Prostate gland (tissue), 2 donors: ENCODE results near the gene KSR2. TPM values are rescaled to one million over a fixed set of nuclear protein-coding genes. Genes with fewer than 3 reads are reported as not detected.
"Not testable (repeated sequence)": the region's sequence is repeated elsewhere in the genome, so short reads cannot be mapped to it uniquely, and the experiment has no call there.

Experiments used
- DNase-seq: peaks from one replicate; pipeline ENCODE4 v3.0.0-alpha.2; 2019; ENCODE audit warnings: low spot score
- H3K27ac ChIP-seq, 2 donors: fragments of 200-600 bp; sonication (generic); 2 replicates each; pipeline ENCODE4 v1.5.1; 2017 to 2019
- H3K27me3 ChIP-seq: fragments of 200-600 bp; sonication (generic); replicated peaks from 2 replicates; pipeline ENCODE4 v1.5.1; 2019; ENCODE audit not compliant: insufficient read depth
- H3K36me3 ChIP-seq, 2 donors: fragments of 200-600 bp; sonication (generic); 1 replicate in 1 of 2; 2 replicates in 1 of 2; pipeline versions ENCODE4 v1.5.1 to v1.8.1; 2017 to 2019
- H3K4me1 ChIP-seq: fragments of 200-600 bp; sonication (generic); replicated peaks from 2 replicates; pipeline ENCODE4 v1.5.1; 2019
- H3K4me3 ChIP-seq, 2 donors: fragments of 200-600 bp; sonication (generic); 2 replicates each; pipeline ENCODE4 v1.5.1; 2017 to 2019
- H3K9me3 ChIP-seq: fragments of 200-600 bp; sonication (generic); 2 replicates; pipeline ENCODE4 v1.5.1; 2017
- POLR2A ChIP-seq: fragments of 450-650 bp; IDR thresholded peaks from one replicate; pipeline ENCODE4 v1.6.1; 2016; ENCODE audit warnings: antibody characterized with exemption, mild to moderate bottlenecking
- POLR2AphosphoS5 ChIP-seq: sonication (generic); formaldehyde crosslinking; IDR thresholded peaks from one replicate; pipeline ENCODE4 v1.6.1; 2017; ENCODE audit warnings: antibody characterized with exemption
- WGBS: methylation state at CpG from one replicate; pipeline ENCODE4 v1.1.5; 2018; 5-methylcytosine and 5-hydroxymethylcytosine counted together
- intact Hi-C: fragments of 100-400 bp; cut with DNase I; formaldehyde crosslinking; loops from one replicate; pipeline ENCODE4 v1.14.2; 2022
- total RNA-seq, 2 donors: library from RNA; depleted of rRNA; stranded (reverse); fragments of >200 nt; gene quantifications; one replicate each; pipeline ENCODE4 v1.1.0, GENCODE V29; 2016
- TF ChIP-seq, protein P1 (sequence below), 4 experiments: fragments of 200-600 bp in 2 of 4; fragments of 450-650 bp in 2 of 4; sonication (generic) in 2 of 4; IDR thresholded peaks; 1 replicate in 3 of 4; 2 replicates in 1 of 4; pipeline ENCODE4 v1.5.1; 2016 to 2019; ENCODE audit warnings: antibody characterized with exemption in 4 of 4, mild to moderate bottlenecking in 2 of 4, moderate library complexity in 2 of 4

KSR2 gene
- total RNA-seq, 2 donors from 2014 or later, result 1.0 to 1.7 TPM

GRCh38 chr12:117874842-117875434 lies 93.9 kb downstream of the KSR2 start:
- WGBS, result 21% methylated on average over 19 of the region's 19 CpGs
- TF ChIP-seq, protein P1, sequence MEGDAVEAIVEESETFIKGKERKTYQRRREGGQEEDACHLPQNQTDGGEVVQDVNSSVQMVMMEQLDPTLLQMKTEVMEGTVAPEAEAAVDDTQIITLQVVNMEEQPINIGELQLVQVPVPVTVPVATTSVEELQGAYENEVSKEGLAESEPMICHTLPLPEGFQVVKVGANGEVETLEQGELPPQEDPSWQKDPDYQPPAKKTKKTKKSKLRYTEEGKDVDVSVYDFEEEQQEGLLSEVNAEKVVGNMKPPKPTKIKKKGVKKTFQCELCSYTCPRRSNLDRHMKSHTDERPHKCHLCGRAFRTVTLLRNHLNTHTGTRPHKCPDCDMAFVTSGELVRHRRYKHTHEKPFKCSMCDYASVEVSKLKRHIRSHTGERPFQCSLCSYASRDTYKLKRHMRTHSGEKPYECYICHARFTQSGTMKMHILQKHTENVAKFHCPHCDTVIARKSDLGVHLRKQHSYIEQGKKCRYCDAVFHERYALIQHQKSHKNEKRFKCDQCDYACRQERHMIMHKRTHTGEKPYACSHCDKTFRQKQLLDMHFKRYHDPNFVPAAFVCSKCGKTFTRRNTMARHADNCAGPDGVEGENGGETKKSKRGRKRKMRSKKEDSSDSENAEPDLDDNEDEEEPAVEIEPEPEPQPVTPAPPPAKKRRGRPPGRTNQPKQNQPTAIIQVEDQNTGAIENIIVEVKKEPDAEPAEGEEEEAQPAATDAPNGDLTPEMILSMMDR (IDR thresholded peaks at IDR 0.05), result peak; percentile 79 to 89 (median 88)
- TF ChIP-seq POLR2A, result no peak
- peak; percentile 29 for TF ChIP-seq POLR2AphosphoS5
- Histone ChIP-seq H3K4me3 (no peak overlapping the region), H3K27ac (no peak overlapping the region), H3K36me3 (no peaks in the 10 kb centered on the region), H3K9me3 (no peaks in the 10 kb centered on the region), H3K27me3 (no peaks in the 10 kb centered on the region), H3K4me1 (no peaks in the 10 kb centered on the region)
- intact Hi-C loops, result loop anchor here (10.0 kb wide), 1 partner anchor 160 kb away; no protein-coding TSS in a partner anchor
- peak; percentile 65 for DNase-seq

DNA sequence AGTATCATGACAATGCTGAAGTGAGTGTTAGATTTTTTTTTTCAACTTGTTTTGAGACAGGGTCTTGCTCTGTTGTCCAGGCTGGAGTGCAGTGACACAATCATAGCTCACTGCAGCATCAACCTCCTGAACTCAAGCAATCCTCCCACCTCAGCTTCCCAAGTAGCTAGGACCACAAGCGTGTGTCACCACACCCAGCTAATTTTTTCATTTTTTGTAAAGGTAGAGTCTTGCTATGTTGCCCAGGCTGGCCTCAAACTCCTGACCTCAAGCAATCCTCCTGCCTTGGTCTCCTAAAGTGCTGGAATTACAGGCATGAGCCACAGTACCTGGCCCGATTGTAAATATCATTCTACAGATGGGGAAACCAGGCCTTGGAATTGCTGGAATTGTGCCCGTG lies 94.6 kb downstream of the KSR2 start:
- H3K4me1 ChIP-seq, H3K27me3 ChIP-seq, H3K27ac ChIP-seq, H3K36me3 ChIP-seq, DNase-seq, H3K9me3 ChIP-seq, H3K4me3 ChIP-seq: not testable (repeated sequence)
- intact Hi-C loops, result loop anchor here (10.0 kb wide), 1 partner anchor 161 kb away; no protein-coding TSS in a partner anchor
- WGBS, result 89% methylated on average over 3 of the region's 3 CpGs

DNA sequence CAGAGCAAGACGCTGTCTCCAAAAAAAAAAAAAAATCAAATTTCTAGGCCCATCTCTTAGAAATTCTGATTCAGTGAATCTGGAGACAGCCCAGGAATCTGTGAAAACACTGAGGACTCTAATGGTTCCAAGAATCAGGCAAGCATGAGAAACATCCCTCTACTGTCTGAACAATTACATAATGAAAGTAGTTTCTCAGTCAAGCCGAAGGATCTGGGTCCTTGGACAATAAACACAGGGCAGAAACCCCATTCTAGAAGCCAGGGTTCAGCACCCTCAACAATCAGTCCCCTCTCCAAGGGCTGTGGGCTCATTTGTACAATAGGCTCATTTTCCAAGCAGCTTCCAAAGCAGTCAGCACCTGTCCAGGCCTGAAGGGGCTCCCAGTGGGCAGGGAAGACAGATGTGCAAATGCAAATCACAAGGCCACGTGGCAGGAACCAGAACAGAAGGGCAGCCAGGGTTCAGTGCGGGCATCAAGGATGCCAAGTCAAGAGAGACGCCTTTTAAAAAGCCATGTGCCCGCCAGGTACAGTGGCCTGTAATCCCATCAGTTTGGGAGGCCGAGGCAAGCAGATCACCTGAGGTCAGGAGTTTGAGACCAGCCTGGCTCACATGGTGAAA lies 96.1 kb downstream of the KSR2 start:
- TF ChIP-seq, protein P1 (IDR thresholded peaks at IDR 0.05), result no peak
- TF ChIP-seq POLR2A (no peak), POLR2AphosphoS5 (no peak)
- H3K9me3 ChIP-seq, result no peaks in the 10 kb centered on the region
- intact Hi-C loops, result loop anchor here (10.0 kb wide), 1 partner anchor 162 kb away; no protein-coding TSS in a partner anchor
- H3K36me3 ChIP-seq, result no peaks in the 10 kb centered on the region
- H3K27me3 ChIP-seq, result no peaks in the 10 kb centered on the region
- no peak overlapping the region for H3K27ac ChIP-seq
- H3K4me3 ChIP-seq, result no peak overlapping the region
- 53% methylated on average over 7 of the region's 7 CpGs for WGBS
- no peaks in the 10 kb centered on the region for H3K4me1 ChIP-seq
- DNase-seq, result no peak

- no peak overlapping the region for H3K4me3 ChIP-seq
- H3K27me3 ChIP-seq, result no peaks in the 10 kb centered on the region
- no peaks in the 10 kb centered on the region for H3K36me3 ChIP-seq
- DNase-seq, result no peak
- H3K4me1 ChIP-seq, result no peaks in the 10 kb centered on the region
- whole genome bisulfite sequencing, result 63% methylated on average over 8 of the region's 8 CpGs
- TF ChIP-seq, protein P1 (IDR thresholded peaks at IDR 0.05), result no peak
- TF ChIP-seq POLR2AphosphoS5, result no peak
- TF ChIP-seq POLR2A, result no peak
- intact Hi-C loops, result no loop called here
- no peaks in the 10 kb centered on the region for H3K9me3 ChIP-seq
- H3K27ac ChIP-seq, result no peak overlapping the region
Measured at GRCh38 chr12:117869551-117869950, 99.2 kb downstream of the KSR2 start.

GRCh38 chr12:117867348-117867747 lies 101.4 kb downstream of the KSR2 start:
- no peaks in the 10 kb centered on the region for H3K9me3 ChIP-seq
- TF ChIP-seq, protein P1 (IDR thresholded peaks at IDR 0.05), result no peak
- no peak for TF ChIP-seq POLR2AphosphoS5
- TF ChIP-seq POLR2A, result no peak
- DNase-seq, result no peak
- no peak overlapping the region for H3K4me3 ChIP-seq
- no peak overlapping the region for H3K27ac ChIP-seq
- H3K4me1 ChIP-seq, result no peaks in the 10 kb centered on the region
- intact Hi-C loops, result no loop called here
- no peaks in the 10 kb centered on the region for H3K27me3 ChIP-seq
- 82% methylated on average over 4 of the region's 5 CpGs for WGBS
- no peaks in the 10 kb centered on the region for H3K36me3 ChIP-seq
